Measurements from ENCODE around the gene CCDC159.

- TF ChIP-seq CTCF (IDR thresholded peaks at IDR 0.05) (no peak), POLR2A (IDR thresholded peaks at IDR 0.05) (no peak)
These were observed 40.0 kb upstream of the CCDC159 start for GRCh38 chr19:11306337-11306736.
